ENCODE results near the gene C14orf93. TPM values are rescaled to one million over a fixed set of nuclear protein-coding genes. Genes with fewer than 3 reads are reported as not detected.
A peak's percentile ranks its signal among the peaks of the same experiment; 100 is the strongest.

Gene C14orf93
- polyA plus RNA-seq, 1 donor from 2014 or later = 4.7 TPM

- Histone ChIP-seq H3K27me3 (ENCODE audit: insufficient read depth, low read depth, low read length) (no peaks in the 10 kb centered on the region), H3F3A (ENCODE audit: insufficient read depth, low read length, poor library complexity, severe bottlenecking) (no peaks in the 10 kb centered on the region), H4K20me1 (ENCODE audit: insufficient read depth) (no peaks in the 10 kb centered on the region), H3K36me3 (ENCODE audit: insufficient read depth, low read length) (no peaks in the 10 kb centered on the region), H3K9me2 (ENCODE audit: insufficient read depth, low read length) (no peaks in the 10 kb centered on the region), H3K27ac (ENCODE audit: low read length) (no peak overlapping the region), H3K79me2 (replicated peaks; ENCODE audit: insufficient read depth, low read length) (peaks cover 6% of the 10 kb centered on the region), H3K4me2 (ENCODE audit: low read length) (no peak overlapping the region), H2AFZ (ENCODE audit: low read depth, low read length) (no peak overlapping the region), H3K9me3 (ENCODE audit: low read length) (no peaks in the 10 kb centered on the region), H3K4me3 (ENCODE audit: low read length) (no peak overlapping the region), H3K9ac (ENCODE audit: low read length) (no peak overlapping the region)
- TF ChIP-seq RAD21 (conservative IDR thresholded peaks at IDR 0.05) (no peak), MXI1 (conservative IDR thresholded peaks at IDR 0.05; ENCODE audit: poor library complexity, severe bottlenecking) (no peak), REST (IDR thresholded peaks at IDR 0.05; ENCODE audit: borderline replicate concordance) (no peak), EP300 (conservative IDR thresholded peaks at IDR 0.05; ENCODE audit: poor library complexity, severe bottlenecking) (no peak), SMC3 (conservative IDR thresholded peaks at IDR 0.05; ENCODE audit: poor library complexity) (no peak), TAF1 (IDR thresholded peaks at IDR 0.05; ENCODE audit: low read depth) (no peak), POLR2AphosphoS5 (IDR thresholded peaks at IDR 0.05) (no peak), EZH2 (IDR thresholded peaks at IDR 0.05; ENCODE audit: borderline replicate concordance, insufficient read depth, low read length, poor library complexity, severe bottlenecking) (no peak), CTCF (IDR thresholded peaks at IDR 0.05; ENCODE audit: poor library complexity, severe bottlenecking) (no peak)
Measured at GRCh38 chr14:23055147-23055550, 45.2 kb upstream of the C14orf93 start.

GRCh38 chr14:23054000-23054811 lies 44.3 kb upstream of the C14orf93 start:
- H4K20me1 ChIP-seq (ENCODE audit: insufficient read depth) = no peaks in the 10 kb centered on the region
- no peak overlapping the region for H3K9ac ChIP-seq (ENCODE audit: low read length)
- TF ChIP-seq SMC3 (conservative IDR thresholded peaks at IDR 0.05; ENCODE audit: poor library complexity) (peak; percentile 63), EZH2 (IDR thresholded peaks at IDR 0.05; ENCODE audit: borderline replicate concordance, insufficient read depth, low read length, poor library complexity, severe bottlenecking) (no peak), REST (IDR thresholded peaks at IDR 0.05; ENCODE audit: borderline replicate concordance) (no peak), RAD21 (conservative IDR thresholded peaks at IDR 0.05) (peak; percentile 54), POLR2AphosphoS5 (IDR thresholded peaks at IDR 0.05) (no peak), EP300 (conservative IDR thresholded peaks at IDR 0.05; ENCODE audit: poor library complexity, severe bottlenecking) (no peak), CTCF (IDR thresholded peaks at IDR 0.05; ENCODE audit: poor library complexity, severe bottlenecking) (peak; percentile 52), MXI1 (conservative IDR thresholded peaks at IDR 0.05; ENCODE audit: poor library complexity, severe bottlenecking) (no peak), TAF1 (IDR thresholded peaks at IDR 0.05; ENCODE audit: low read depth) (no peak)

More at GRCh38 chr14:23054000-23054811, 44.3 kb upstream of the C14orf93 start:
- Histone ChIP-seq H3K9me3 (ENCODE audit: low read length) (no peaks in the 10 kb centered on the region), H3K27ac (ENCODE audit: low read length) (no peak overlapping the region), H3K4me3 (ENCODE audit: low read length) (no peak overlapping the region), H3K36me3 (ENCODE audit: insufficient read depth, low read length) (no peaks in the 10 kb centered on the region), H2AFZ (ENCODE audit: low read depth, low read length) (no peak overlapping the region), H3F3A (ENCODE audit: insufficient read depth, low read length, poor library complexity, severe bottlenecking) (no peaks in the 10 kb centered on the region), H3K4me2 (ENCODE audit: low read length) (no peak overlapping the region), H3K27me3 (ENCODE audit: insufficient read depth, low read depth, low read length) (no peaks in the 10 kb centered on the region), H3K79me2 (replicated peaks; ENCODE audit: insufficient read depth, low read length) (peaks cover 6% of the 10 kb centered on the region), H3K9me2 (ENCODE audit: insufficient read depth, low read length) (no peaks in the 10 kb centered on the region)

Data from neural cell (in vitro differentiated cells).